ENCODE data around the gene VWF.

- TF ChIP-seq EZH2 (IDR thresholded peaks at IDR 0.05; ENCODE audit: borderline replicate concordance, low read length) (no peak), CTCF (conservative IDR thresholded peaks at IDR 0.05 in 1 of 2, IDR thresholded peaks at IDR 0.05 in 1 of 2; ENCODE audit: extremely low read depth in 1 of 2, insufficient read depth in 1 of 2, low read depth in 1 of 2, low read length in 2 of 2) (no peak)
Measured at GRCh38 chr12:5989621-5990020, 134.8 kb downstream of the VWF start.
